Measurements from ENCODE around the gene SLC16A7. TPM values are rescaled to one million over a fixed set of nuclear protein-coding genes. Genes with fewer than 3 reads are reported as not detected.

Gene SLC16A7
- polyA plus RNA-seq, 1 donor from 2014 or later, result 2.3 TPM

DNA sequence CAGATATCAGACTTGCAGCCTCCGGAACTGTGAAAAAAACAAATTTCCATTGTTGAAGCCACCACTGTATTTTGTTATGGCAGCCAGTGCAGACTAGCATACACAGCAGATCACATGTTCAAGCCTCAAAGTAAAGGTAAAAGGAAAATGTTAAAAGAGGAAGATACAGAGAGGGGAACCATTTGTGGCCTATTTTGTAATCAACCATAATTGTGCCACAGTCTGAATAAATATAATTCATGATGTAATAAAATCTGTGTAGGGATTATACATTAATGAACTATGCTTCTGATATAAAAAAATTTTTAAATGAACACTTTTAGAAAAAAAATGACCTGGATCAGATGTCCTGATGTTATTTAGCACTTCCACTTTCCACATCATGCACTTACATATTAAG, 79.6 kb downstream of the SLC16A7 start:
- TF ChIP-seq EZH2 (IDR thresholded peaks at IDR 0.05; ENCODE audit: borderline replicate concordance, insufficient read depth, low read length, poor library complexity, severe bottlenecking) (no peak), POLR2AphosphoS5 (IDR thresholded peaks at IDR 0.05) (no peak), TAF1 (IDR thresholded peaks at IDR 0.05; ENCODE audit: low read depth) (no peak)
- H3K27me3 ChIP-seq (ENCODE audit: insufficient read depth, low read depth, low read length), result no peaks in the 10 kb centered on the region
- H3K4me2 ChIP-seq (ENCODE audit: low read length), result no peak overlapping the region
- no peaks in the 10 kb centered on the region for H4K20me1 ChIP-seq (ENCODE audit: insufficient read depth)
- no peak overlapping the region for H3K9ac ChIP-seq (ENCODE audit: low read length)
- no peak overlapping the region for H2AFZ ChIP-seq (ENCODE audit: low read depth, low read length)
- no peaks in the 10 kb centered on the region for H3F3A ChIP-seq (ENCODE audit: insufficient read depth, low read length, poor library complexity, severe bottlenecking)
- H3K4me3 ChIP-seq (ENCODE audit: low read length), result no peak overlapping the region
- H3K36me3 ChIP-seq (ENCODE audit: insufficient read depth, low read length), result no peaks in the 10 kb centered on the region
- no peaks in the 10 kb centered on the region for H3K79me2 ChIP-seq (replicated peaks; ENCODE audit: insufficient read depth, low read length)
- H3K27ac ChIP-seq (ENCODE audit: low read length), result no peak overlapping the region
- H3K9me3 ChIP-seq (ENCODE audit: low read length), result no peaks in the 10 kb centered on the region
- H3K9me2 ChIP-seq (ENCODE audit: insufficient read depth, low read length), result no peaks in the 10 kb centered on the region

DNA sequence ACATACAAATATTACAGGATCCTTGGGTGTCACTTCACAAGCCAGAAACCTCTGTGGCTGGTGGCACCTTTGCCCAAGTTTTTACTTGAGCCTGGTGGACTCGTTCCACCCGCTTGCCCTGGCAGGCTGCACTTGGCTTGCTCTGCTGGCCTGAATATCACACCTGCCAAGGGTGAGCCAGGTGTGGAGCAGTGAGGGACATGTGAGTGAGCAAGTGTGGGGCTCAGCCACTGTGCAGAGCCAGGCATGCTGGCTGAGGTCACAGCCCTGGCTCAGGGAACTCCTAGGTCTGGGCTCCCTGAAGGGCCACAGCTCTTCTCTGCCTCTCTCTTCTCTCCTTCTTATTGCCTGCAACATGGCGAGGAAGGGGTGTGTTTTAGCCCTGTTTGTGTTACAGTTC, 82.0 kb downstream of the SLC16A7 start:
- TF ChIP-seq MXI1 (conservative IDR thresholded peaks at IDR 0.05; ENCODE audit: poor library complexity, severe bottlenecking), result no peak
- TF ChIP-seq SMC3 (conservative IDR thresholded peaks at IDR 0.05; ENCODE audit: poor library complexity), result no peak
- TF ChIP-seq POLR2AphosphoS5 (IDR thresholded peaks at IDR 0.05), result no peak
- TF ChIP-seq RAD21 (conservative IDR thresholded peaks at IDR 0.05), result no peak
- TF ChIP-seq, protein P1, sequence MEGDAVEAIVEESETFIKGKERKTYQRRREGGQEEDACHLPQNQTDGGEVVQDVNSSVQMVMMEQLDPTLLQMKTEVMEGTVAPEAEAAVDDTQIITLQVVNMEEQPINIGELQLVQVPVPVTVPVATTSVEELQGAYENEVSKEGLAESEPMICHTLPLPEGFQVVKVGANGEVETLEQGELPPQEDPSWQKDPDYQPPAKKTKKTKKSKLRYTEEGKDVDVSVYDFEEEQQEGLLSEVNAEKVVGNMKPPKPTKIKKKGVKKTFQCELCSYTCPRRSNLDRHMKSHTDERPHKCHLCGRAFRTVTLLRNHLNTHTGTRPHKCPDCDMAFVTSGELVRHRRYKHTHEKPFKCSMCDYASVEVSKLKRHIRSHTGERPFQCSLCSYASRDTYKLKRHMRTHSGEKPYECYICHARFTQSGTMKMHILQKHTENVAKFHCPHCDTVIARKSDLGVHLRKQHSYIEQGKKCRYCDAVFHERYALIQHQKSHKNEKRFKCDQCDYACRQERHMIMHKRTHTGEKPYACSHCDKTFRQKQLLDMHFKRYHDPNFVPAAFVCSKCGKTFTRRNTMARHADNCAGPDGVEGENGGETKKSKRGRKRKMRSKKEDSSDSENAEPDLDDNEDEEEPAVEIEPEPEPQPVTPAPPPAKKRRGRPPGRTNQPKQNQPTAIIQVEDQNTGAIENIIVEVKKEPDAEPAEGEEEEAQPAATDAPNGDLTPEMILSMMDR (IDR thresholded peaks at IDR 0.05; ENCODE audit: poor library complexity, severe bottlenecking), result no peak
- no peak for TF ChIP-seq EZH2 (IDR thresholded peaks at IDR 0.05; ENCODE audit: borderline replicate concordance, insufficient read depth, low read length, poor library complexity, severe bottlenecking)
- TF ChIP-seq TAF1 (IDR thresholded peaks at IDR 0.05; ENCODE audit: low read depth), result no peak
- TF ChIP-seq EP300 (conservative IDR thresholded peaks at IDR 0.05; ENCODE audit: poor library complexity, severe bottlenecking), result no peak
- TF ChIP-seq, protein P2, sequence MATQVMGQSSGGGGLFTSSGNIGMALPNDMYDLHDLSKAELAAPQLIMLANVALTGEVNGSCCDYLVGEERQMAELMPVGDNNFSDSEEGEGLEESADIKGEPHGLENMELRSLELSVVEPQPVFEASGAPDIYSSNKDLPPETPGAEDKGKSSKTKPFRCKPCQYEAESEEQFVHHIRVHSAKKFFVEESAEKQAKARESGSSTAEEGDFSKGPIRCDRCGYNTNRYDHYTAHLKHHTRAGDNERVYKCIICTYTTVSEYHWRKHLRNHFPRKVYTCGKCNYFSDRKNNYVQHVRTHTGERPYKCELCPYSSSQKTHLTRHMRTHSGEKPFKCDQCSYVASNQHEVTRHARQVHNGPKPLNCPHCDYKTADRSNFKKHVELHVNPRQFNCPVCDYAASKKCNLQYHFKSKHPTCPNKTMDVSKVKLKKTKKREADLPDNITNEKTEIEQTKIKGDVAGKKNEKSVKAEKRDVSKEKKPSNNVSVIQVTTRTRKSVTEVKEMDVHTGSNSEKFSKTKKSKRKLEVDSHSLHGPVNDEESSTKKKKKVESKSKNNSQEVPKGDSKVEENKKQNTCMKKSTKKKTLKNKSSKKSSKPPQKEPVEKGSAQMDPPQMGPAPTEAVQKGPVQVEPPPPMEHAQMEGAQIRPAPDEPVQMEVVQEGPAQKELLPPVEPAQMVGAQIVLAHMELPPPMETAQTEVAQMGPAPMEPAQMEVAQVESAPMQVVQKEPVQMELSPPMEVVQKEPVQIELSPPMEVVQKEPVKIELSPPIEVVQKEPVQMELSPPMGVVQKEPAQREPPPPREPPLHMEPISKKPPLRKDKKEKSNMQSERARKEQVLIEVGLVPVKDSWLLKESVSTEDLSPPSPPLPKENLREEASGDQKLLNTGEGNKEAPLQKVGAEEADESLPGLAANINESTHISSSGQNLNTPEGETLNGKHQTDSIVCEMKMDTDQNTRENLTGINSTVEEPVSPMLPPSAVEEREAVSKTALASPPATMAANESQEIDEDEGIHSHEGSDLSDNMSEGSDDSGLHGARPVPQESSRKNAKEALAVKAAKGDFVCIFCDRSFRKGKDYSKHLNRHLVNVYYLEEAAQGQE (IDR thresholded peaks at IDR 0.05; ENCODE audit: borderline replicate concordance), result no peak
- H3K4me2 ChIP-seq (ENCODE audit: low read length), result no peak overlapping the region
- H3K27me3 ChIP-seq (ENCODE audit: insufficient read depth, low read depth, low read length), result no peaks in the 10 kb centered on the region
- H3F3A ChIP-seq (ENCODE audit: insufficient read depth, low read length, poor library complexity, severe bottlenecking), result no peaks in the 10 kb centered on the region
- no peaks in the 10 kb centered on the region for H3K9me2 ChIP-seq (ENCODE audit: insufficient read depth, low read length)
- H3K27ac ChIP-seq (ENCODE audit: low read length), result no peak overlapping the region
- no peaks in the 10 kb centered on the region for H3K79me2 ChIP-seq (replicated peaks; ENCODE audit: insufficient read depth, low read length)
- H3K4me3 ChIP-seq (ENCODE audit: low read length), result no peak overlapping the region
- no peaks in the 10 kb centered on the region for H4K20me1 ChIP-seq (ENCODE audit: insufficient read depth)
- H2AFZ ChIP-seq (ENCODE audit: low read depth, low read length), result no peak overlapping the region
- H3K9me3 ChIP-seq (ENCODE audit: low read length), result no peaks in the 10 kb centered on the region
- no peaks in the 10 kb centered on the region for H3K36me3 ChIP-seq (ENCODE audit: insufficient read depth, low read length)
- H3K9ac ChIP-seq (ENCODE audit: low read length), result no peak overlapping the region
